SKM-1 treated with dmso at 0.1 percent for 144 hours (cell line): ENCODE data around the gene CYTH1.
A peak's percentile ranks its signal among the peaks of the same experiment; 100 is the strongest.

Experiments
- DNase-seq: peaks from one replicate; lab custom pipeline; 2025; ENCODE audit not compliant: unreplicated experiment; lab: John Stamatoyannopoulos, UW

Gene CYTH1

DNA sequence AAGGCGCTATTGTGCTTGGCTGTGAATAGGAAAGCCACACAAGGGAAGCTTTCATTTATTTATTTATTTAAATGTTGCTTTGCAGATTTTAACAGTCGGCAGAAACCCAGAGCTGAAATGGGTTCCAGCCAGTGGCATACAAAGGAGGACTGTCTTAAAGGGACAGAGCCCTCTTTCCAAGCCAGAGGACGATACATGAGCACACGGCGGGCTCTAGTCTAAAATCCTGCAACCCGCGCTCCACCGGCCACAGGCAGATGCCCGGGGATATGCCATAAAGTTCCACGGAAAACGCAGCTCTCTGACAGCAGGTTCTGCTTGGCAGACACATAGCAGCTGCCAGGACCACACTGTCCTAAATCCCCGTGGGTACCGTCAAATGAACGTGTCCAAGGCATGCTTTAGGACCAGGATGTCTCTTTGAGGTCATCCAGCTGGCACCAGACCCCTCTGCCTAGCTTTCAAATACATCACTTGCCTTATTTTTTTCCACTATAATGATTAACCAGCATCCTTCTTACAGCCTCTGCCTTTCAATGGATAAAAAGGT, 64.6 kb downstream of the CYTH1 start:
- no peak for DNase-seq

DNA sequence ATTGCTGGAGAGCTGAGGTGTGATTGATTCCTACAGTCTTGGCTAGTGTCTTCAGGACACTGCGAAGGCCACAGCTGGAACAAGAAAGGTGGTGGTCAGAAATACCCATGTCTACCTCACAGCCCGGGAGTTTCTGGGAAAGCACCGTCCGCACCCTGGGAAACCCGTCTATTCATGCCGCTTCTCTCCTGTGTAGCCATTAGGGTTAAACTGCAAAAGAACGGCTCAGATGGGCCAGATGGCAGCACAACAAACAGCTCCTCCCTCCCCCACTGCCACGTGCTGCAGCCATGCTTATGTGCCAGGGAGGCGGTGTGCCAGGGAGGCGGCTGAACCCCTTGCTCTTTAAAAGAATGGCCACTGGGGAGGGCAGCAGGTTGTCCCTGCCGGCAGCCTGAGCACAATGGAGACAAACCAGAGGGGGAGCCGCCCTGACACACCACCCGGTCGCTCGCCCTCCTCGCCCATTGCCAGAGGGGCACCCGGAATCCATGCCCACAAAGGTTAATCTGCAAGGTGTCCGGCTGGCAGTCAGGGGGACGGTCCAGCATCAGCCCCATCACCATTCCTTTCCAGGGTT, 65.2 kb downstream of the CYTH1 start:
- no peak for DNase-seq

DNA sequence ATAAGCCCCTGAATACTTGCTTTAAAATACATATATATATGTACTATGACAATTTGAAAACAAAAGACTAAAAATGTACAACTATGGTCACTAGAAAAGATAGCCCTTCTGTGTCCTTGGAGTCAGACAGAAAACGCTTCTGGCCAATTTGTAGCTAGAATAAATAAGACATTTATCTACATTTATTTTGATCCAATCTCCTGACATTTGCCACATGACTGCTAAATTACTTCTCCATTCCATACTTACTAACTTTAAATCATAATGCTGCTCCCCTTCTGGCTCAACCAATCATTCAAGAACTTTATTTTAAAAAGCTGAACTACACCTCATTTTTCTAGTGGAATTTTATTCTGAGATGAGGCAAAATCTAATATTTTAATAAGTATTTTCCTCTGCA, 65.8 kb downstream of the CYTH1 start:
- DNase-seq, result no peak

DNA sequence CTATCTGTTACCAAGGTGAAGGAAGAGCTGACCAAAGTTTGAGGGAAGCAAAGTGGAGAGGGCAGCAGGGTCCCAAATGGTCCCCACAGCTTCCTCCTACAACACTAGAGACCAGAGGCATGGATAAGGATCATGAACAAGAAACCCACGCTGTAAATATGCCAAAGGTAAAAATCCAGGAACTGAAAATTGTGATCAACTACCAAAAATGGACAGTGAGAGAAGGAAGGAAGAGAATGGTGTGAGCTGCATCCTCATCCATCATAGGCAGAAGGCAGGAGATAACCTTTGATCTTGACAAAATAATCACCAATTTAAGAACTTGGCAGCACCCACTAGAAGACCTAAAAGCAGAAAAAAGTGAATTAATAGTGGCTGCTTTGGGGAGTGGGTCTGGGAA, 66.2 kb downstream of the CYTH1 start:
- no peak for DNase-seq

DNA sequence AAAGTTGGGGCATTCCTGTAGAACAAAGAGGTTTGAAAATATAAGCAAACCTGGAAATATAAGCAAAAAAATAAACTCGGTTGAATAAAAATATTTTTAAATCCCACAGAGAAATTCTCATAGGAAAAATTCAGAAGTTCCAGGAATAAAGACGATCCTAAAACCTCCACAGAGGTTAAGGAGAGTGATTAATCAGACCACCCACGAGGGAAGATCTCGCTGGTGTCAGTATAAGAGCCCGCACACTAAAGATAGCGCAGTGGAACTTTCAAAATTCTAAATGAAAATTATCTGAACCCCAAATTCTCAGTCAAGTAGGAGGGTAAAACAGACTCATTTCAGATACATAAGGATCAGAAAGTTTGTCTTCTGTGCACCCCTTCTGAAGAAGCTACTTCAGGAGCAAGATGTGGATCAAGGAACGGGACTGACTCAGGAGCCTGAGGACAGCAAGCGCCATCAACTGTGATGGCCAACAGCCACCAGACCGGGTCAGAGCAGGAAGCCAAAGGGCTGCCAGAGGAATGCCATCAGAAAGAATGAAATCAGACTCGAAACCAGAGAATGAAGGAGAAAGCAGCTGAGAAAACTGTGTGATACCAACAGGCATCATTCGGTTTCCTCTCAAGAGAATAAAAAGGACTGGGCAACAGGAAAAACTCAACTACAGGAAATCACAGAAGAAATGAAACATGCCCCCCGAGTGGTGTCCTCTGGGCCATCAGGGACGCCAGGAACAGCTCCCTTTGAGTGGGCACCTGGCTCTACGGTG, 66.9 kb downstream of the CYTH1 start:
- DNase-seq, result no peak

DNA sequence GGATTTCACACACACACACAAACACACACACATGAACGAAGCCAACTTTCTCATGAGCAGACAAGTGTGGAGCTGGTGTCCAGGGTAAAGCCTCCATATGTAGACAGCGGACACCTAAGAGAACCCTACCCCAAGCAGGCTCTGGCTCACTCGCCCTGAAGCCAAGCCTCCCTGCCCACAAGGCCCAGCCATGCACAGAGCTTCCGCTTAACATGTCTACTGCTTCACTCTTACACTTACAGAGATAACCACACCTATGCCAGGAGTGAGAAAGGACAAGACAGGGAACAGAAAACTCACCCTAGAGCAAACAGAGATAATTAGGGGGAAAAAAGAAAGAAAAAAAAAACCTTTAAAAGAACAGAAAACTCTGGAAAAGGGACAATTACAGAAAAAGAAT, 67.5 kb downstream of the CYTH1 start:
- no peak for DNase-seq

DNA sequence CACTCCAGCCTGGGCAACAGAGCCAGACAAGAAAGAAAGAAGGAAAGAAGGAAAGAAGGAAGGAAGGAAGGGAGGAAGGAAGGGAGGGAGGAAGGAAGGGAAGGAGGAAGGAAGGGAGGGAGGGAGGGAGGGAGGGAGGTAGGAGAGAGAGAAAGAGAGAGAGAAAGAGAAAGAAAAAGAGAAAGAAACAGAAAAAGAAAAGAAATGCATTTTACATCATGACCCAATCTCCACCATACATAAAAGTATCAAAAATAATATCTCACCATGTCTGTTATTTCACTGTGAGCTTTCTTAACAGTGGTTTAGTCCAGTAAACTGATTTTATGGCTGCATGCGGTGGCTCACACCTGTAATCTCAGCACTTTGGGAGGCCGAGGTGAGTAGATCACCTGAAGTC, 70.0 kb downstream of the CYTH1 start:
- DNase-seq, result no peak

DNA sequence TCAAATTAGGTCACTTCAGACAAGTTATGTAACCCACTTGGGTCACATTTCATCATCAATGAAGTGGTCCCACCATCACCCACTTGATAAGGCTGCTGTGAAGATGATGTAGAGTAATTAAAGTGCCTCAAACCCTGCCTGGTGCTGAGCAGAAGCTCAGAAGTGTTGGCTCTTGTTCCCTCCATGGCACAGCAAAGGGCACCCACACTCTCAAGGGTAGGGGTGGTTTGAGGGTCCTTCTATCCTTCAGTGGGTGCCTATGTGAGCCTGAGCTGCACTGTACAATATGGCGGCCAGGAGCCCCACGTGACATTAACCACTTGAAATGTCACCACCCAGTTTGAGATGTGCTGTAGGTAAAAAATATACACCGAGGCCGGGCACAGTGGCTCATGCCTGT, 71.5 kb downstream of the CYTH1 start:
- no peak for DNase-seq

DNA sequence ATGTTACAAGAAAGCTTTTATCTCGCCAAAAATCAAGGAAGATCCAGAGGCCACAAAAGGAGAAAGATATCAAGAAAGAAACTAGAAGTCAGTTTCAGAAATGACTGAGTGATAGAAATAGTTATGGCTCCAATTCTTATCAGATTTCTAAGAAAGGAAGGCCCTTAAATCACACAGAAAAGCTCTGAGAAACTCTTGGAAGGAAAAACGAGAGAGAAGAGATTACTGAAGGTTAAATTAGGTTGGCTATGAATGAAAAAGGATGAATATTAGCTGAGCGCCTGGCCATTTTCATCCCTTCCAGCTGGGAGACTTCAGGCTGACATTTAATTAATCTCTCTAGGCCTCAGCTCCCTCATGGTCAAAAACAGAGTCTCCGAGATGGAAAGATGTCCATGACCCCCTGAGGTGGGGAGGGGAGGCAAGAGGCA, 72.3 kb downstream of the CYTH1 start:
- DNase-seq, result no peak

DNA sequence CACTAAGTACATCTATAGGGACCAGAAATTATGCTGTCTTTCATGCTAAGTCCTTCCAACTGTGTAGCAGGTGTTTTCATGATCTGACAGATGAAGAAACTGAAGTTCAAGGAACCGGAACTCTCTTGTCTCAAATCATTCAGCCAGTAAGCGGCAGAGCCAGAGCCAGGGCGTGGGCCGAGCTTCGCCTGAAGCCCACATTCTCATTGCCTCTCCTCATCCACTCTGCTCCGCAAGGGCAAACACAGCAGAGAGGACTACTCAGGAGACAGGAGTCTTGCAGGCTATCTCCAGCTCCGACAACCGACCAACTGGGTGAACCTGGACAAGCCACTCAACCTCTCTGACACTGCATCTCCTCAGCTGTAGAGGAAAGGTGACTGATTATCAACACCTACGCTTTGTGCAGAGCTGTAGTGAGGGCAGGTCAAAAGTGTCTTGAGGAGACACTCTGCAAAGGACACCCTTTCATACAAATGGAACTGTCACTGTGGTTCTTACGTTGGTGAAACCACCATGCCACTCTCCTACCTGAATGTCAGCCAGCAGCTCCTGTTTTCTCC, 72.9 kb downstream of the CYTH1 start:
- no peak for DNase-seq

DNA sequence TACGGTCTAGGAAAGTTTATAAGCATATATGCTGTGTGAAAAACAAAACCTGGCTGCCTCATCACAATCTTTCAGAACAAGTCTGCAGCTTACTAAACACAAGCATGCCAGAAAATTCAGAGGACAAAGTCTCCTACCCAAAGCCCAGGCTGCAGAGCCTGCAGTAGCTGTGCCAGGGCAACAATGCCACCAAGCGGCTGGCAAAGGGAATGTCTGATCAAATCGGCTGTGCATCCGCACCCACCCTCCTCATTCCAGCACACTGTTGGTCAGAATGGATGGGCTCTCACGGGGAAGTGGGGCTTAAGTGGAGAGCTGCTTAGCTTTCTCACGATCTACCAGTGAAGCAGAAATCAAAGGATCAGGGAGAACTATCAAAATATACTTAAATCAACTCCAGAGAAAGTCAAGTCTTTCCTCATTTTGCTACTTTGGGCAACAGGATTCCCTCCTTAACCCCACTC, 73.5 kb downstream of the CYTH1 start:
- peak; percentile 67 for DNase-seq

DNA sequence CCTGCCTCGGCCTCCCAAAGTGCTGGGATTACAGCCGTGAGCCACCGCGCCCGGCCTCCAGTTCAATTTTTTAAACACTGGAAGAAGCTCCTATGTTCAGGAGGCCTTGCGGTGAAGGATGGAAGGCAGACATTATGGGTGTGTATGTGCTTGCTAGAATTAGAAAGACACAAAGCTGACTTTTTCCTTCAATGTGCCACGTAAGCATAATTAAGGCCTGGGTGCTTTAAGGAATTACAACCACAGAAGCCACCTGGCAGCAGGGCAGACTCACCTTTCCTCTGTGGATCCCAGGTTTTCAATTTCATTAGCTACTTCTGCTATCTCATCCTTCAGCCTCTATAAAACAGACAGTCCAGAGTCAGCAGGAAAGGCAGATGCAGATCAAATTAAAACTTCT, 74.2 kb downstream of the CYTH1 start:
- no peak for DNase-seq

DNA sequence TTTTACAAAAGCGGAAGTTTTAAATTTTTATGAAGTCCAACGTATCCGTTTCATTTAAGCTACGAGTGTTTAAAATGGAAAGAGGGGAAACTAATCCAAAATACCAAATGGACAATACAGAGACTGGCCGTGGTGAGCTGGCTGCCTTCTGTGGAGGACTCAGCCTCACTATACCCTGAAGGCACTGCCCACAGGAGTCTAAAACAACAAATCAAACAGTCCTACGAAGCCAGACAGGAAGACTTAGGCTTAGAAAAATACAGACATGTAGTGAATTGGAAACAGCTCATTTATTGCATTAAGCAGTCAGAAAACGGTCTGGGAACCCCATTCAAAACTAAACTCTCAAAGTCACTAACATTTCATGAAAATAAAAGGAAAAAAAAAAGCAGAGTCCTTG, 75.1 kb downstream of the CYTH1 start:
- no peak for DNase-seq

DNA sequence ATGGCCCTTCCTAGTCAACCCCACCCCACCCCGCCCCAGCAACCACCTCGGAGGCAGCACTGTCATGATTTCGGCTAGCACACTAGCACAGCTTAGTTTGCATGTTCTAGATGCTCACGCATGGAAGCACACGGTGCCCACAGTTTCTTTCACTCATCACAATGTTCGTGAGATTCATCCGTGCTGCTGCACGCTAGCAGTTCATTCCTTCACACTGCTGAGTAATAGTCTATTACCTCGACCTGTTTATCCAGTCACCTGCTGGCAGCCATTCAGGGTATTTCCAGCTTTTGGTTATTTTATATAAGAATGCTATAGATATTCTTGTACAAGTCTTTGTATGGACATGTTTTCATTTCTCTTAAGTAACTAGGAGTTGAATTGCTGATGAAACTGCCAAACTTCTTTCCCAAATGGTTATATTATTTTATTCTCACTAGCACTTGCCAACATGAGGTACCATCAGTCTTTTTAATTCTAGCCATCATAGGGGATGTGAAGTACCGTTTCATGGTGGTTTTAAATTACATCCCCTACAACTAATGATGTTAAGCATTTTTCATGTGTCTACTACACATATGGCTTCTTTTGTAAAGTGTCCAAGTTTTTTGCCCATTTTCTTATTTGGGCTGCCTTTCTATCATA, 75.7 kb downstream of the CYTH1 start:
- no peak for DNase-seq

DNA sequence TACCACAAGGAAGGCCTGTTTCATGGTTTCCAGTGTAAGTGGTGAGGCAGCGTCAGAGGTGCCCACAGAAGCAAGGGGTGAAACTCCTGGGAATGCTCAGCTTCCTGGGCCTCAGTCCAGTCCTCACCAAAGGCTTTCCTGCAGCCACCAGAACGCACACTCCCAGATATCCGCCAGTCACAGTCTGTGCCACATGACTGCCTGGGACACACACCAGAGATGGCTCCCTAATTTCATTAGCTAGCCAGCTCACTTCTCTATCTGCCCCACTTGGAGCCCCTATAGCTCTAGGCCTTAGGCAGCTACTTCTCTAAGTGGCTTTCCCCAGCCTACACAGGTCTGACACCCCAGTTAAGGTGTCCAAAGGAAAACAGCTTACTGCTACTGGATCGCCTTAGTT, 77.0 kb downstream of the CYTH1 start:
- no peak for DNase-seq

DNA sequence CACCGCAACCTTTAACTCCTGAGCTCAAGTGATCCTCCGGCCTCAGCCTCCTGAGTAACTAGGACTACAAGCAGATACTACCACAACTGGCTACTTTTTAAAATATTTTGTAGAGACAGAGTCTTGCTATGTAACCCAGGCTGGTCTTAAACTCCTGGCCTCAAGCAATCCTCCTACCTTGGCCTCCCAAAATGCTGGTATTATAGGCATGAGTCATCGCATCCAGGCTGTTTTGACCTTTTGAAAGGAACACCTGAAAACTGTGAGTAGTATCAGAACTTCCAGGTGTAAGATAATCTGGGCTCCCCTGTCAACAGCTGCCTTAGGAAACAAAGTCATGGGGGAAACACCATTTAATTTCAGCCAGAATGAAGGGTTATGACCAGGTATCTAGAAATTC, 77.5 kb downstream of the CYTH1 start:
- DNase-seq, result no peak

DNA sequence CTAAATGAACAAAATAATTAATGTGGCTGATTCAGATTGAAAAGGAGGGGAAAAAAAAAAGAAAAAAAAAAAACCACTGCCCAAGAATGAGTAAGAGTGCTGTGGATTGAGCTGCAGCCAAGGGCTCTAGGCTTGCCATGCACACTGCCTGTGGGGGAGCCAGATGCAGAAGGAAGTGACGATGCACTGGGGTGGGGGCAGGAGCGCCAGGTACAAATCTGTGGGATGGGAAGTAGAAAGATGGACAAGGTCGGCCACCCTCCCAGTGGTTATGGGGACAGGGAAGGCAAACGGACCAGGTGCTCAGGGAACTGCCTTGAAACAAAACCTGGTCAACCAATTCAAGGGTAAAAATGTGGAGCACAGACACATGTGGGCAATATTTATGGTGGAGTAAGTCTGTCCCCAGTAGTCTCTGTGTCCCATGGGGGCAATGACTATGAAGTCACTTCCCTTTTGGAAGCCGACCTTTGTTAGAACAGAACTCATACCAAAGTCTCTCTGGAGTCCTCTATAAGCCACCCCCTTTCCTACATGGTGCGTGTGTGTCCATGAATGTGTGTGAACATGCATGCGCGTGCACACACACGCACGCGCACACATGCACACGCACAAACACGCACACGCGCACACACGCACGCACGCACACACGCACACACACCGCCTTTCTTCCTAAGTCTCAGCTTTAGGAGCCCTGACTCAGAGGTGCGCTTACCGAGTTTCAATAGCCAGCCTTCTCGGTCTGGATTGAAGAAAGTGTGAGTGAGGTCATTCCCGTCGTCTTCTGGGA, 84.3 kb downstream of the CYTH1 start:
- DNase-seq, result no peak

DNA sequence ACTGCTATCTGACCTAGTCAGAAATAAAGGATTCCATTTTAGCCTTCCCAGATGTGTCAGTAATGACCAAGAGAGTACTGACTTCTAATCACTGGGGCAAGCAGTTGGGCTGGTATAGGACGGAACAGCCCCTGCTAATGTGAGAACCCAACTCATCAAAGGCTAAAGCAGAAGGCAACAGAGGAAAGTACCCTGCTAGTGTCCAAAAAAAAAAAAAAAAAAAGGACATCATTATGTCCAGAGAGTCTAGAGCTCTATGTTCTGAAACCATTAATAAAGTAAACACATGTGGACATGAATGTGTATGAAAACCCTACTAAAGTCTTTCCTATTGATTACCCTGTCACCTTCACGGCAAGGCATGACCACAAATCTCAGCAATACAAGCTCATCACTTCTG, 85.0 kb downstream of the CYTH1 start:
- no peak for DNase-seq

DNA sequence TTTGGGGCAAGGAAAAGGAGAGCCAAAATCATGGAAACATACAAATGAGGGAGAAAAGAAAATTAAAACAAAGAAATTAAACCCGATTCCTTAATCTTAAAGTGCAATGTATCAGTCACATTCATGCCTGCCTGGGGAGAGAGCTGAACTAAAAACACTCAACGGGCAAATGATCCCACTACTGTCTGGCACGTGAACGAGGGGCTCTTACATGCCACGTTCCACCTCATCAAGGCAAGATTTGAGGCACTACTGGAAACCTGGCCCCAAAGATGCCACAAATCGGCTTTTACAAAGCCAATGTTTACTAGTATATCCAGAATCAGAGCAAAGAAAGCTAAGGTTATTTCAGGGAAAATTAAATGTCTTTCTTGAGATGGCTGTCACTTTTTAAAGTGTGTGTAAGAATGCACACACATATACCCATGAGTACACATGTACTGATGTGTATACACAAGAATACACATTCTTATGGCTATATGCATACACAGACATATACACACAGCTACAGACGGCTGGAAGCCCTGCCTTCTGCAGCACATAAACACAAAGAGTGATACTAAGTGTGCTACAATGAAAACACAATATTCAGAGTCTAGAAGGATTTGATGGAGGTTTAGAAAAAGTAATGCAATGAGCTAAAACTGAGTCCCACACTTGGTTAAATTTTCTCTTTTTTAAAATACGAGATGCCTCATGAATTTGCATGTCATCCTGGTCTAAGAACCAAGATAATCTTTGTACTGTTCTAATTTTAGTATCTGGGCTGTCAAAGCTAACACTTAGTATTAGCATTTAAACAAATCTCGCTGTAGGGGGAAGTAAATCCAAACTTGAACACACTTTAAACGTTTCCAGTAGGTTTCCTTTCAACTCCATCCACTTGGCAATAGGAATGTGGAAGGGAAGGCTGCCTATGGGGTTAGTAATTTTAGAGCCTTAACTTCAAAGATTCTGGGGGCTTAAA, 85.8 kb downstream of the CYTH1 start:
- no peak for DNase-seq
